Suprapubic skin (tissue), 4 donors: ENCODE measurements around the gene HAPLN1. TPM values are rescaled to one million over a fixed set of nuclear protein-coding genes. Genes with fewer than 3 reads are reported as not detected.

Experiments
- DNase-seq, 2 donors: peaks; one replicate each; pipeline ENCODE4 v3.0.0-alpha.2; 2019; ENCODE audit warnings: low spot score in 2 of 2
- H3K27ac ChIP-seq: fragments of 200-600 bp; sonication (generic); one replicate; pipeline ENCODE4 v1.5.1; 2019
- H3K27me3 ChIP-seq: fragments of 200-600 bp; sonication (generic); one replicate; pipeline ENCODE4 v1.5.1; 2019
- H3K36me3 ChIP-seq: fragments of 200-600 bp; sonication (generic); one replicate; pipeline ENCODE4 v1.5.1; 2019
- H3K4me1 ChIP-seq: fragments of 200-600 bp; sonication (generic); one replicate; pipeline ENCODE4 v1.5.1; 2019
- H3K4me3 ChIP-seq: fragments of 200-600 bp; sonication (generic); one replicate; pipeline ENCODE4 v1.5.1; 2019; ENCODE audit warnings: mild to moderate bottlenecking
- H3K9me3 ChIP-seq: fragments of 200-600 bp; sonication (generic); one replicate; pipeline ENCODE4 v1.5.1; 2019
- CTCF ChIP-seq, 2 donors: fragments of 200-600 bp in 1 of 2; fragments of 450-650 bp in 1 of 2; sonication (generic) in 1 of 2; IDR thresholded peaks; one replicate each; pipeline ENCODE4 v1.5.1; 2016 to 2019; ENCODE audit warnings: antibody characterized with exemption in 2 of 2, mild to moderate bottlenecking in 1 of 2, moderate library complexity in 1 of 2
- EP300 ChIP-seq: sonication (generic); formaldehyde crosslinking; IDR thresholded peaks from one replicate; pipeline ENCODE4 v1.6.1; 2017; ENCODE audit warnings: antibody characterized with exemption
- POLR2A ChIP-seq, 2 donors: fragments of 450-650 bp; IDR thresholded peaks; one replicate each; pipeline ENCODE4 v1.6.1; 2017; ENCODE audit warnings: antibody characterized with exemption in 2 of 2, mild to moderate bottlenecking in 2 of 2, moderate library complexity in 2 of 2
- POLR2AphosphoS5 ChIP-seq, 3 donors: sonication (generic); formaldehyde crosslinking; IDR thresholded peaks; one replicate each; pipeline ENCODE4 v1.6.1; 2017; ENCODE audit warnings: antibody characterized with exemption in 3 of 3
- WGBS: methylation state at CpG from one replicate; pipeline ENCODE4 v1.1.5; 2018; 5-methylcytosine and 5-hydroxymethylcytosine counted together
- total RNA-seq, 4 donors: library from RNA; depleted of rRNA; stranded (reverse); fragments of >200 nt; gene quantifications; one replicate each; pipeline ENCODE4 v1.1.0, GENCODE V29; 2016

Gene HAPLN1
- total RNA-seq, 4 donors from 2014 or later: 0.42 TPM; not detected in 3

GRCh38 chr5:83632874-83633273, 87.8 kb downstream of the HAPLN1 start:
- Histone ChIP-seq H3K27ac (no peak overlapping the region), H3K27me3 (no peaks in the 10 kb centered on the region), H3K36me3 (no peaks in the 10 kb centered on the region), H3K4me1 (no peaks in the 10 kb centered on the region), H3K9me3 (no peaks in the 10 kb centered on the region), H3K4me3 (no peak overlapping the region)
- no peak for DNase-seq
- no peak for TF ChIP-seq CTCF (IDR thresholded peaks at IDR 0.05)
- no peak for TF ChIP-seq POLR2AphosphoS5 (IDR thresholded peaks at IDR 0.05)
- TF ChIP-seq EP300: no peak
- no peak for TF ChIP-seq POLR2A (IDR thresholded peaks at IDR 0.05)
- 49% methylated on average over 4 of the region's 4 CpGs for WGBS

GRCh38 chr5:83628360-83628759, 92.3 kb downstream of the HAPLN1 start:
- H3K4me3 ChIP-seq: no peak overlapping the region
- H3K9me3 ChIP-seq: no peaks in the 10 kb centered on the region
- no peaks in the 10 kb centered on the region for H3K27me3 ChIP-seq
- TF ChIP-seq POLR2A (IDR thresholded peaks at IDR 0.05): no peak
- no peak for TF ChIP-seq POLR2AphosphoS5 (IDR thresholded peaks at IDR 0.05)
- TF ChIP-seq CTCF (IDR thresholded peaks at IDR 0.05): no peak
- no peak for TF ChIP-seq EP300
- H3K36me3 ChIP-seq: no peaks in the 10 kb centered on the region
- no peak overlapping the region for H3K27ac ChIP-seq
- WGBS: 43% methylated on average over 2 of the region's 2 CpGs
- H3K4me1 ChIP-seq: no peaks in the 10 kb centered on the region
- no peak for DNase-seq

GRCh38 chr5:83614841-83615240, 105.8 kb downstream of the HAPLN1 start:
- Histone ChIP-seq H3K9me3 (peaks cover 5% of the 10 kb centered on the region), H3K36me3 (no peaks in the 10 kb centered on the region), H3K4me1 (no peaks in the 10 kb centered on the region), H3K27me3 (no peaks in the 10 kb centered on the region), H3K27ac (no peak overlapping the region), H3K4me3 (no peak overlapping the region)
- DNase-seq: no peak
- TF ChIP-seq CTCF (IDR thresholded peaks at IDR 0.05) (no peak), POLR2AphosphoS5 (IDR thresholded peaks at IDR 0.05) (no peak), EP300 (no peak), POLR2A (IDR thresholded peaks at IDR 0.05) (no peak)

- Histone ChIP-seq H3K27ac (no peak overlapping the region), H3K4me3 (no peak overlapping the region), H3K36me3 (no peaks in the 10 kb centered on the region), H3K9me3 (no peaks in the 10 kb centered on the region), H3K4me1 (no peaks in the 10 kb centered on the region), H3K27me3 (no peaks in the 10 kb centered on the region)
- 10% methylated on average over 3 of the region's 3 CpGs for WGBS
- no peak for DNase-seq
- TF ChIP-seq POLR2AphosphoS5 (IDR thresholded peaks at IDR 0.05): no peak
- TF ChIP-seq CTCF (IDR thresholded peaks at IDR 0.05): peak in 1 of 2 donors; percentile 9
Observed at GRCh38 chr5:83608122-83608521, 112.5 kb downstream of the HAPLN1 start.

GRCh38 chr5:83595217-83595616, 125.4 kb downstream of the HAPLN1 start:
- no peaks in the 10 kb centered on the region for H3K9me3 ChIP-seq
- no peaks in the 10 kb centered on the region for H3K4me1 ChIP-seq
- DNase-seq: no peak
- H3K36me3 ChIP-seq: no peaks in the 10 kb centered on the region
- no peaks in the 10 kb centered on the region for H3K27me3 ChIP-seq
- no peak overlapping the region for H3K27ac ChIP-seq
- no peak for TF ChIP-seq EP300
- TF ChIP-seq CTCF (IDR thresholded peaks at IDR 0.05): no peak
- TF ChIP-seq POLR2A (IDR thresholded peaks at IDR 0.05): no peak
- no peak for TF ChIP-seq POLR2AphosphoS5 (IDR thresholded peaks at IDR 0.05)
- H3K4me3 ChIP-seq: no peak overlapping the region
- WGBS: 98% methylated on average over 3 of the region's 3 CpGs
